Sigmoid colon (tissue), 4 donors: ENCODE results near the gene KLF6.

Source experiments
- EP300 ChIP-seq, 4 donors: sonication (generic); formaldehyde crosslinking; IDR thresholded peaks; one replicate each; pipeline ENCODE4 v1.6.1; 2017; ENCODE audit warnings: antibody characterized with exemption in 4 of 4
- POLR2A ChIP-seq, 2 donors: fragments of 450-650 bp; IDR thresholded peaks; one replicate each; pipeline ENCODE4 v1.6.1; 2016; ENCODE audit warnings: antibody characterized with exemption in 2 of 2, mild to moderate bottlenecking in 2 of 2, moderate library complexity in 2 of 2
- POLR2AphosphoS5 ChIP-seq, 4 donors: sonication (generic); formaldehyde crosslinking; IDR thresholded peaks; one replicate each; pipeline ENCODE4 v1.6.1; 2017; ENCODE audit warnings: antibody characterized with exemption in 4 of 4
- TF ChIP-seq, protein P1 (sequence below), 4 experiments: fragments of 450-650 bp in 3 of 4; fragments of 200-600 bp in 1 of 4; IDR thresholded peaks; one replicate each; pipeline ENCODE4 v1.5.1; 2016 to 2019; ENCODE audit warnings: antibody characterized with exemption in 4 of 4, mild to moderate bottlenecking in 3 of 4, moderate library complexity in 2 of 4

DNA sequence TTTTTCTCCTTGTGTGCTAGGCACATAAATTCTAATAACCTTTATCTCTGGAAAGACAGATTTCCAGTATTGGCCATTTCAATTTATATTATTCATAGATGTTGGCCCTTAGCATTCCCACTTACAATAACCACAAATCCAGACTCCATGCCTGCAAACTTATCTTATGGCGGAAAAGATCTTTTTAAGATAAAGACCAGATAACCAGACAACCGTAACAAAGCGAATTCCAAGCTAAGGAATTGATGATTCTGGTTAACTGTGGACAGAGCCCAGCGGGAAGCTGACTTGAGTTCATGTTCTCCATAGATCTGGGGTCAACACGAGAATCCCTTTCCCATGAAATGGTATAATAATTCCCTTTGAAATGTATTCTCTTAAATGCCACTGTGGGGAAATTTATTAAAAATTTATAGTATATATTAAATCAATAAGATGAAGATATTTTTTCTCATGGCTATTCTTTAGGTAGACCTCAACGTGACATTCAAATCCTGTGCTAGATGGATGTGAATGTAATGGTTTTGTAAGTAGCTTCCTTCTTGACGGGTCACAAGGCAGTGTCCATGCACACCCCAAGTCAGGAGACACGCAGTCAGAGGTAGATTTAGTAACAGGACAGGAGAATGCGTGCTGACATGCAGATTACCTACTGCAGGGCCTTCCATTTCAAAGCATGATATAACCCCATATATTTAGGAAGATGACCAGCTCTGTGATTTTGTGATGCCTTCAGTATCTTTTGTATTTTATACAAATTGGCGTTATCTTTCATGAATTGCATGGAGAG is 37.7 kb upstream of the KLF6 start:
- TF ChIP-seq, protein P1, sequence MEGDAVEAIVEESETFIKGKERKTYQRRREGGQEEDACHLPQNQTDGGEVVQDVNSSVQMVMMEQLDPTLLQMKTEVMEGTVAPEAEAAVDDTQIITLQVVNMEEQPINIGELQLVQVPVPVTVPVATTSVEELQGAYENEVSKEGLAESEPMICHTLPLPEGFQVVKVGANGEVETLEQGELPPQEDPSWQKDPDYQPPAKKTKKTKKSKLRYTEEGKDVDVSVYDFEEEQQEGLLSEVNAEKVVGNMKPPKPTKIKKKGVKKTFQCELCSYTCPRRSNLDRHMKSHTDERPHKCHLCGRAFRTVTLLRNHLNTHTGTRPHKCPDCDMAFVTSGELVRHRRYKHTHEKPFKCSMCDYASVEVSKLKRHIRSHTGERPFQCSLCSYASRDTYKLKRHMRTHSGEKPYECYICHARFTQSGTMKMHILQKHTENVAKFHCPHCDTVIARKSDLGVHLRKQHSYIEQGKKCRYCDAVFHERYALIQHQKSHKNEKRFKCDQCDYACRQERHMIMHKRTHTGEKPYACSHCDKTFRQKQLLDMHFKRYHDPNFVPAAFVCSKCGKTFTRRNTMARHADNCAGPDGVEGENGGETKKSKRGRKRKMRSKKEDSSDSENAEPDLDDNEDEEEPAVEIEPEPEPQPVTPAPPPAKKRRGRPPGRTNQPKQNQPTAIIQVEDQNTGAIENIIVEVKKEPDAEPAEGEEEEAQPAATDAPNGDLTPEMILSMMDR (IDR thresholded peaks at IDR 0.05): no peak
- no peak for TF ChIP-seq POLR2A (IDR thresholded peaks at IDR 0.05)
- no peak for TF ChIP-seq EP300 (IDR thresholded peaks at IDR 0.05)
- TF ChIP-seq POLR2AphosphoS5 (IDR thresholded peaks at IDR 0.05): no peak
